ENCODE measurements around the gene PMVK.
A peak's percentile ranks its signal among the peaks of the same experiment; 100 is the strongest.
"Not testable (repeated sequence)": the region's sequence is repeated elsewhere in the genome, so short reads cannot be mapped to it uniquely, and the experiment has no call there.

PMVK gene

DNA sequence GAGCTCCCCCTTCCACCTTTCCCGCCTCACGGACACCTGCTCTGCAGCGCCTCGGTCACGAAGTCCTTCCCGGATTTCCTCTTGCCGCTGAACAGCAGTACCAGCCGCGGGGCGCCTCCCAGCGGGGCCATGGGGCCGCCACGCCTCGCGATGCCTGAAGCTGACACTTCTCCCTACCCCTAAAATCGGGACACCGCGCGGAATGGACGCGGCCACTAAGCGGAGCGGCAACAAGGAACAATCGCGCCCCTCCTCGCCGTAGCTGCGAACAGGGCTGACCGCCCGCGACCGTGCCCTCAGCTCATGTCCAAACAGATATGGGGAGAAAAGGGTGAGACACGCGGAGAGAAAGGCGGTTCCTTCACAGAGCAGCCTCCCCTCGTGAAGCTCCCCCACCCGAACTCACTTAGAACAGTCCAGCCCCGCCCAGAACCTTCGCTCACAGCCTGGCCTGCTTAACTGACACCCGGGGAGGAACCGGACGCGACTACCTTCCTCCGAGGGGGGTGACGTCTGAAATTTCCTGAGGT, at the start of gene PMVK:
TSS of gene PMVK (minus strand) at position 165 of the 530 bp plus-strand sequence. CDS start at position 131, 34 bp downstream.
- DNase-seq (ENCODE audit: low spot score) = peak; percentile 97

DNA sequence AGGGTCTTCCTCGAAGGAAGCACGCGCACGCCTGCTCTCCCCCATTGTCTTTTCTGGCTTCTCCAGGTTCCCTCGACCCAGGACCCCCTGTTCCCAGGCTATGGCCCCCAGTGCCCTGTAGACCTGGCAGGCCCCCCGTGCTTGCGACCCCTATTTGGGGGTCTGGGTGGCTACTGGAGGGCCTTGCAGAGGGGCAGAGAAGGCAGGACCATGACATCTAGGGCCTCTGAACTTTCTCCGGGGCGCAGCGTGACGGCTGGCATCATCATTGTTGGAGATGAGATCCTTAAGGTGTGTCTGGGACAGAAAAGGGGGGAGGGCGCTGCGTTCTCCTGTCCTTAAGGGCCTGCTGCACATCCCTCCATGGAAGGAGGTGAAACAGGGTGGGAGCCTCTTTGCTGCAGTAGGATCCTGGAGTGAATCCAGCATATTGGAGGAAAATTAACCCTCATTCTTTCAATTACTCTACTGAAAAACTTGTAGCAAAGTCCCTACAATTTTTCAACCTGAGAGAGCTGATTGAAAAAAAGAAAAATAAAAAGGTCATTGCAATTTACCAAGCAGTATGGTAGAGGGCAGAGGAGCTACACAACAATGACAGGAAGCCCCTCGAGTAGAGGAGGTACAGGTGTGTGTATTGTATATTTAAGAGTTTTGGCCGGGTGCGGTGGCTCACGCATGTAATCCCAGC, 47.4 kb upstream of the PMVK start:
- DNase-seq (ENCODE audit: low spot score) = no peak

GRCh38 chr1:154982897-154983648, 46.6 kb upstream of the PMVK start, which contains the start of gene FLAD1:
FLAD1 (plus strand) TSS chr1:154983344; CDS start chr1:154983695, 351 bp downstream.
- peak; percentile 98 for DNase-seq (ENCODE audit: low spot score)

DNA sequence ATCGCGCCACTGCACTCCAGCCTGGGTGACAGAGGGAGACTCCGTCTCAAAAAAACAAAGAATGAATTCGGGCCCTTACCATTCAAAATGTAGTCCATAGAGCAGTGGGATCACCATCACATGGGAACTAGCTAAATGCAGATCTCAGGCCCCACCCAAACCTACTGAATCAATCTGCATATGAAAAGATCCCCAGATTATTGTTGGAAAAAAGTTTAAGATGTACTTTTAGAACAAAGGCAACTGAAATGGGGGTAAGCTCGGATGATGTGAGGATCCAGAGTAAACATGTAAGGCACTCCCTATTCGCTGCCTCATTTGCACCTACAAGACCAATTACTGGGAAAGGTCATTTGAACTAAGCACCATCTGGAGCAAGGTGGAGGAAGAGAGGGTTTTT, 45.8 kb upstream of the PMVK start:
- DNase-seq (ENCODE audit: low spot score) = no peak

GRCh38 chr1:154978360-154978759, 41.8 kb upstream of the PMVK start:
- no peak for DNase-seq (ENCODE audit: low spot score)

DNA sequence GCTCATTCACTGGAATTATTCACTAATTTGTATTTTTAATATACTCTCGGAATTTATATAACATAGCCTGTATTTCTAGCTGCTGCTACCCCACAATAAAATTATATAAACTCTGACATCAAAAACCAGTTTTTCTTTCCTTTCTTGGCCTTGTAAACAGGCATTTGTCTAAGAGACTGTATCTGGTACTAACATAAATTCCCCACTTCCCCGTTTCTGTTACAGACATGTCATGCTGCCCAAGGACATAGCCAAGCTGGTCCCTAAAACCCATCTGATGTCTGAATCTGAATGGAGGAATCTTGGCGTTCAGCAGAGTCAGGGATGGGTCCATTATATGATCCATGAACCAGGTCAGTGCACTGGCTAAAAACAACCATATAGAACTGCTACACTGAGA, 41.2 kb upstream of the PMVK start:
- not testable (repeated sequence) for DNase-seq (ENCODE audit: low spot score)

- no peak for DNase-seq (ENCODE audit: low spot score)
Observed at GRCh38 chr1:154975409-154976059, 39.0 kb upstream of the PMVK start.

DNA sequence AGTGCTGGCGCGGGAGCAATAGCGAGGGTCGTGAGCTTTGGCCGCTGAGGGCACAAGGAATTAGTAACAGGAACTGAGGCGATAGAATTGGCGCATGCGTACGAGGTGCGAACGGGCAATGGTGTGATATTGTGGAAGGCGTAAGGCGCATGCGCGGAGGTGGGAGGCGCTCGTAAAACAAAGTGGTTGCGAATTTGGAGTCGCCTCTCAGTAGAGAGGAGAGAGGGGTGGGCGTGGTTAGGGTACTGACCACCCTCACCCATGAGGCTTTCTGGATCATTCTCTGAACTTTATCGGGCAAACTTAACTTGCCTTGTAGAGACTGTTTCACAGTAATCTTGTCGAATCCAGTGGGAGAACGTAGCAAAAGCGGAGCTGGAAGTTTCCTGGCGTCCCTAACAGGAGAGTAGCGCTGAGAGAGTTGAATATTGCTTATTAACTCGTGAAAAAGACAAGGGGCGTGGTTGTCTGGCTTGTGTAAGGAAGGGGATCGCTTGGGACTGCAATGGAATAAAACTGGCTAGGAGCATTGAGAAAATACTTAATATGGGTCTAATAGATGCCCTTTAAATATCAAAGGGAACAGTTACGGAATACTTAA, 38.4 kb upstream of the PMVK start:
- peak; percentile 96 for DNase-seq (ENCODE audit: low spot score)

DNA sequence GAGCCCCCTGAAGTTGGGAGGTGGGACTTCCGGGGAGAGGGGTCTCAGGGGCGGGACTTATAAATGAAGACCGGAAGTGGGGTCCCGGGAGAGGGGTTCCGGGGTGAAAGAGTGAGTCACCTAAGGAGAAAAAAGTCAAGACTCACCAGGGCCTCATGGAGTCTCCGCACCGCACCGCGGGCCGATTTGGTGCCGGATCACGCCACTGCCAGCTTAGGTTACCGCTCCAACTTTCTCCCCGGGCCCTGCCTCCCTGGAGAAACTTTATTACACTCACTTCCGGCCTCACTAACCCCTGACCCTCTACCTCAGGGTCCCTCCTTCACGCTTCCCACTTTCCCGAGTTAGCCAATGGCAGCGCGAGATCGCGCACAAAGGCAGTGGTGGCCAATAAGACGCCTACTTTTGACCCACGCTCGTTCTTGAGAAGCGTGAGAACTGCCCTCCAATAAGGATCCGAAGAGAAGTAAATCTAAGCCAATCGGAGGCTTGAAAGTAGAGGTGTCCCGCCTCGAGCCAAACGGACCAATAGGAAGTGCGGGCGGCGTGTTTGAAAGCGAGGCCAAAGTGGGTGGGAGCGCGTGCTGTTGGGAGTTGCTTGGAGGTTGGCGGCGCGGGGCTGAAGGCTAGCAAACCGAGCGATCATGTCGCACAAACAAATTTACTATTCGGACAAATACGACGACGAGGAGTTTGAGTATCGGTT, 37.7 kb upstream of the PMVK start, which contains the start of gene CKS1B:
TSS of gene CKS1B (plus strand) at position 580 of the 706 bp plus-strand sequence. CDS start at position 645, 65 bp downstream.
- peak; percentile 100 for DNase-seq (ENCODE audit: low spot score)

DNA sequence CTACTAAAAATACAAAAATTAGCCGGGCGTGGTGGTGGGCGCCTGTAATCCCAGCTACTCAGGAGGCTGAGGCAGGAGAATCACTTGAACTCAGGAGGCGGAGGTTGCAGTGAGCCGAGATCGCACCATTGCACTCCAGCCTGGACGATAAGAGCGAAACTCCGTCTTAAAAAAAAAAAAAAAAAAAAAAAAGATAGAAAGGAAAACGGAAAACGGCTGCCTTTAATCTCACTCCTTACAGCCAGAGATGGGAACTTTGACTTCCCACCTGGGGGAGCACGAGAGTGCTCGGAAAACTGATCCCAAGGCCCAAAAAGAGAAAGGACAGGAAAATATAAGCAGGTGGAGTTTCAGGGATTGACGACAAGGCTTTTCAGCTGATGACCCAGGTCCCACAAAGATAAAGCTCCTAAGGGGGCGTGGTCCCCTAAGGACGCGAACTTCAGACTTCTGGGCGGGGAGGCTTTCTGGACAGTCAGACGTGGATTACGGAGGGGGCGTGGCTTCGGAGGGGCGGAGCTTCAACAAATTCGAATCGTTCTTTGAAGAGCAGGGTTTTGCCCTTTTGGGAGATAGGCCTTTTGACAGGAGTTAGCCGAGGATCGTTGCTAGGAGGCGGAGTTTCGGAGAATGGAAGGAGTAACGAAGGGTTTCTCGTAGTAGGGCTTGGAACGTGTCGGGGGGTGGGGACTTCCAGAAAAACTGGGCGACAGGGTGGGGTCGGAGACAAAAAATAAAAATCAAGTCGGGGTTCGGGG, 37.0 kb upstream of the PMVK start:
- peak; percentile 88 for DNase-seq (ENCODE audit: low spot score)

GRCh38 chr1:154972517-154973343, 36.2 kb upstream of the PMVK start:
- DNase-seq (ENCODE audit: low spot score) = peak; percentile 56

DNA sequence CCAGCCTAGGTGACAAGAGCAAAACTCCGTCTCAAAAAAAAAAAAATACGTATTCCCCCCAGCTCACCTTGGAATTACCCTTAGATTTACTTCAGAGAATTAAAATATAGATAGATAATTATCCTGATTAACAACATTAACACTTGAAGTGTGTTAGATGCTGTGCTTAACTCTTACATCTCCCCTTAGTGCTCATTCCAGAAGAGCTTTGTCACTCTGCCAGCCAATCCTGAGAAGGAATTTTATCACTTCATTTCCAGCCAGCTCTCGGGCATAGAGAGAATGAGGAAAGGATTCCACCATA, 35.6 kb upstream of the PMVK start:
- DNase-seq (ENCODE audit: low spot score) = no peak

- no peak for DNase-seq (ENCODE audit: low spot score)
Observed at GRCh38 chr1:154971341-154971998, 35.0 kb upstream of the PMVK start.

DNA sequence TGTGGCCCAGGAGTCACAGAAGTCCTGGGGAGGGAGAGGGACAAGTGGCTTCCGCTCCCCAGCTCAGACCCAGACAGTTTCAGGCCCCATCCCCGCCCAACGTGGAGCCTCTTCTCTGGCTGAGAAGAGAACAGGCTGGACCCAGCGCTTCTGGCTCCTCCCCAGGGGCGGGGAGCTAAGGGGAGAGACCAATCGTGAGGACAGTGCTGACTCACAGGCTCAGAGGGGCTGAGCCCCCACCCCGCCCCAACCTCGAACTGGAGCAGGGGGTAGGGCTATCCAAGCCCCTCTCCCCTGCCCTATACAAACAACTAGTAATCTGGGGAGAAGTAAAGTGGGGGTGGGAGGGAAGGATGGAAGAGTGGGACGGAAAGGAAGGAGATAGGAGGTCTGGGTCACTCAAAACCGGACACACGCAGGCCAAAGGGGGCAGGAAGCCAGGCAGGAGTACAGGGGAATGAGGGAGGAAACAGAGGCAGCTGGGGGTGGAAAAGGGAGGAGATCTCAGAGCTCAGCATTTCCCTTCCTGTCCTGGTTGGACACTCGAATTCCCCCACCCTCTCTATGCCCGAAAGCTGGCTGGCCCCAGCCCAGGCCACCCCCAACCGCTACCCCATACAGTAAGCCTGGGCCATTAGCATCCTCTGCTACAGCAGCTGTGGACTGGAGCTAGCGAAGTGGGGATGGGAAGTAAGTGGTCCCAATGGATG, 34.3 kb upstream of the PMVK start, which contains the start of gene SHC1:
TSS of gene SHC1 (minus strand) at position 117 of the 710 bp plus-strand sequence. CDS start 221 bp downstream, outside the sequence.
- peak; percentile 94 for DNase-seq (ENCODE audit: low spot score)

DNA sequence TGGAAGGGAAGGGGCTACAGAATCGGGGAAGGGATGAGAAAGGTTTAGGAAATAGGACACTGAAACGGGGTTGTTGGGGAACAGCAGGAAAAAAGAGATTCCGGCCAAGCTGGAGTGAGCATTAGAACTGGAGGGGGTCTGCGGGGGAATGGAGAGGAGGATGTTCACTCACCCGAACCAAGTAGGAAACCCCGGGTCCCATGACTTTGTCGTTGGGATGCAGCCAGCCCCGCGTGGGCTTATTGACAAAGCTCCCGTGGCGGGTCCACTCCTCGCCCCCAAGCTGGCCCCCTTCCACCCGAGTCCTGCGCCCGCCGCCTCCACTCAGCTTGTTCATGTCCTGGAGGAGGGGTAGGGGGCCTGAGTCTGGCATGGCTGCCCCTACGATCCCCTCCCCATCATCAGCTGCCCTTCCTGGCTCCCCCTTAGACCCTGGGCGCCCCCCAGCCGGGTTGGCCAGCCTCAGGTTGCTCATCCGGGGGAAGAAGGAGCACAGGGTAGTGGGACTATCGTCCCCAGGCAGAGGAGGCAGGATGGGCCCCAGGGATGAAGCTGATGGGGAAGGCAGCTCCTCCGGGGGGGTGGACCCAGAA, 33.4 kb upstream of the PMVK start:
- no peak for DNase-seq (ENCODE audit: low spot score)

GRCh38 chr1:154969246-154969645, 32.7 kb upstream of the PMVK start:
- no peak for DNase-seq (ENCODE audit: low spot score)

DNA sequence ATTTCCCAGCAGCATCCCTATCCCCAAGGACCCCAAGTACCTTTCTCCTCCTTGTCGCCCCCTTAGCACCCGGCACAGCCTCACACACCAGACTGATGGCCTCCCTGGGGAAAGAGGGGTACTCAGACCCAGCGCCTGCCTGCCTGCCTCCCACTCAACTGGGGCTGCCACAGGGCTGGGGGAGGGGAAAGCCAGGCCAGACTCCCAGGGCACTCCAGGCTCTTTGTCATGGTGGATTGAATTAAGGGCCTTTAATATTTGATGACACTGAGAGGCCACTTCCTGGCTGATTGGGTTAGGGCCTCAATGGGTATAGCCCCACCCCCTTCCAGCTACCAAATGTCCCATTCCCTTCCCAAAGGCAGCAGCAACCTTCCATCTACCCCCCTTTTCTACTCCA, 32.2 kb upstream of the PMVK start:
- no peak for DNase-seq (ENCODE audit: low spot score)

- DNase-seq (ENCODE audit: low spot score) = no peak
Observed at GRCh38 chr1:154967331-154967950, 30.9 kb upstream of the PMVK start.

Data from Ammon's horn (tissue), 1 donor.